SK-N-SH (cell line): Measurements from ENCODE around the gene ME3. TPM values are rescaled to one million over a fixed set of nuclear protein-coding genes. Genes with fewer than 3 reads are reported as not detected.

Source experiments
- CTCF ChIA-PET: fragments of 300-600, 350-600 bp; formaldehyde crosslinking; extraction: SDS; loops from one replicate; lab custom pipeline; 2021; lab: Yijun Ruan, JAX
- POLR2A ChIA-PET: fragments of 350-600 bp; sonication (Branson Sonifier 250); formaldehyde crosslinking; extraction: SDS; loops from one replicate; lab custom pipeline; 2020; ENCODE audit warnings: antibody characterized with exemption, inconsistent platforms; lab: Yijun Ruan, JAX
- DNase-seq: peaks from one replicate; pipeline ENCODE4 v3.0.0; 2012
- H2AFZ ChIP-seq: fragments of 200-600 bp; sonication (generic); 2 replicates; pipeline ENCODE4 v1.8.1; 2016; ENCODE audit warnings: antibody characterized with exemption, mild to moderate bottlenecking, low read depth
- H3F3A ChIP-seq: fragments of 200-600 bp; sonication (generic); replicated peaks from 2 replicates; pipeline ENCODE3; 2016; ENCODE audit warnings: antibody characterized with exemption, mild to moderate bottlenecking; ENCODE audit not compliant: insufficient read depth
- H3K27ac ChIP-seq, 2 experiments: fragments of 200-500 bp in 1 of 2; fragments of 200-600 bp in 1 of 2; sonication (Bioruptor generic) in 1 of 2; sonication (generic), shearing (Covaris generic) in 1 of 2; 2 replicates each; pipeline versions ENCODE4 v1.5.1 to v1.6.1; 2014 to 2016; ENCODE audit warnings: low read depth in 2 of 2, inconsistent platforms in 1 of 2, low read length in 1 of 2, mild to moderate bottlenecking in 1 of 2, mixed read lengths in 1 of 2
- H3K27me3 ChIP-seq: fragments of 200-600 bp; sonication (generic), shearing (Covaris generic); 2 replicates; pipeline ENCODE4 v1.6.1; 2016; ENCODE audit warnings: mixed run types; ENCODE audit not compliant: insufficient read depth
- H3K36me3 ChIP-seq, 2 experiments: fragments of 200-500 bp in 1 of 2; fragments of 200-600 bp in 1 of 2; sonication (Bioruptor generic) in 1 of 2; sonication (generic) in 1 of 2; replicated peaks in 1 of 2; 2 replicates each; pipeline versions ENCODE3 to v1.5.1; 2014 to 2016; ENCODE audit warnings: low read length in 1 of 2, mild to moderate bottlenecking in 1 of 2; ENCODE audit not compliant: insufficient read depth in 2 of 2, control insufficient read depth in 1 of 2
- H3K4me1 ChIP-seq, 2 experiments: fragments of 200-500 bp in 1 of 2; fragments of 200-600 bp in 1 of 2; sonication (Bioruptor generic) in 1 of 2; sonication (generic), shearing (Covaris generic) in 1 of 2; 2 replicates each; pipeline versions ENCODE4 v1.5.1 to v1.6.1; 2014 to 2016; ENCODE audit warnings: low read depth in 1 of 2, low read length in 1 of 2, mixed run types in 1 of 2; ENCODE audit not compliant: insufficient read depth in 2 of 2, control insufficient read depth in 1 of 2
- H3K4me2 ChIP-seq: fragments of 200-600 bp; sonication (generic), shearing (Covaris generic); 2 replicates; pipeline ENCODE4 v1.6.1; 2017; ENCODE audit warnings: mixed run types
- H3K4me3 ChIP-seq, 2 experiments: fragments of 200-500 bp in 1 of 2; fragments of 200-600 bp in 1 of 2; sonication (Bioruptor generic) in 1 of 2; sonication (generic), shearing (Covaris generic) in 1 of 2; 2 replicates each; pipeline versions ENCODE4 v1.5.1 to v1.8.1; 2014 to 2016; ENCODE audit warnings: low read depth in 2 of 2, inconsistent platforms in 1 of 2, low read length in 1 of 2, mild to moderate bottlenecking in 1 of 2, mixed read lengths in 1 of 2, moderate library complexity in 1 of 2
- H3K79me2 ChIP-seq: fragments of 200-600 bp; sonication (generic); 2 replicates; pipeline ENCODE4 v1.8.1; 2017; ENCODE audit warnings: mild to moderate bottlenecking; ENCODE audit not compliant: insufficient read depth
- H3K9ac ChIP-seq: fragments of 200-600 bp; sonication (generic); 2 replicates; pipeline ENCODE4 v1.6.1; 2017; ENCODE audit warnings: mixed run types
- H3K9me2 ChIP-seq: fragments of 200-600 bp; sonication (generic); 2 replicates; pipeline ENCODE4 v1.6.1; 2017; ENCODE audit warnings: mixed run types
- H3K9me3 ChIP-seq: fragments of 200-600 bp; sonication (generic); 2 replicates; pipeline ENCODE4 v1.6.1; 2017; ENCODE audit warnings: mixed run types, mild to moderate bottlenecking, moderate library complexity
- H4K20me1 ChIP-seq: fragments of 200-600 bp; sonication (generic); 2 replicates; pipeline ENCODE4 v1.6.1; 2017; ENCODE audit warnings: mild to moderate bottlenecking, mixed run types; ENCODE audit not compliant: insufficient read depth
- CHD2 ChIP-seq: fragments of 150-350 bp; IDR thresholded peaks from 2 replicates; pipeline ENCODE4 v1.6.1; 2018; ENCODE audit warnings: low read length; ENCODE audit not compliant: partially characterized antibody
- EP300 ChIP-seq, 2 experiments: IDR thresholded peaks; 2 replicates each; pipeline versions ENCODE4 v1.4.0 to v1.6.1; 2012; ENCODE audit warnings: borderline replicate concordance in 1 of 2, low read depth in 1 of 2, low read length in 1 of 2
- EZH2phosphoT487 ChIP-seq: fragments of 200-600 bp; sonication (generic); IDR thresholded peaks from 2 replicates; pipeline ENCODE4 v1.6.1; 2017; ENCODE audit warnings: low read depth, mixed run types, mild to moderate bottlenecking, antibody characterized with exemption, moderate library complexity, borderline replicate concordance
- FOXJ3 ChIP-seq: sonication (generic); formaldehyde crosslinking; IDR thresholded peaks from 2 replicates; pipeline ENCODE4 v1.5.1; 2020; ENCODE audit warnings: mild to moderate bottlenecking, missing genetic modification reagents
- FOXM1 ChIP-seq: IDR thresholded peaks from 2 replicates; pipeline ENCODE4 v1.4.0; 2012; ENCODE audit warnings: low read depth, mild to moderate bottlenecking
- MEF2A ChIP-seq: IDR thresholded peaks from 2 replicates; pipeline ENCODE4 v1.4.0; 2012; ENCODE audit warnings: low read depth, borderline replicate concordance
- MXI1 ChIP-seq: IDR thresholded peaks from 2 replicates; pipeline ENCODE4 v1.6.1; 2012; ENCODE audit warnings: mild to moderate bottlenecking, low read depth, low read length, improper control_type of control experiment
- NRF1 ChIP-seq: IDR thresholded peaks from 2 replicates; pipeline ENCODE4 v1.6.1; 2012; ENCODE audit warnings: low read depth, mild to moderate bottlenecking, low read length
- POLR2AphosphoS5 ChIP-seq: IDR thresholded peaks from 2 replicates; pipeline ENCODE4 v1.6.1; 2012; ENCODE audit warnings: low read depth, low read length
- SIN3A ChIP-seq: IDR thresholded peaks from 2 replicates; pipeline ENCODE4 v1.6.1; 2012; ENCODE audit warnings: low read depth, mild to moderate bottlenecking, low read length, moderate library complexity, borderline replicate concordance
- TAF1 ChIP-seq: IDR thresholded peaks from 2 replicates; pipeline ENCODE4 v1.6.1; 2012; ENCODE audit warnings: low read depth, mild to moderate bottlenecking, low read length, moderate library complexity, borderline replicate concordance
- TCF12 ChIP-seq: IDR thresholded peaks from 2 replicates; pipeline ENCODE4 v1.4.0; 2012
- USF1 ChIP-seq: IDR thresholded peaks from 2 replicates; pipeline ENCODE4 v1.4.0; 2012; ENCODE audit warnings: low read depth, borderline replicate concordance
- USF2 ChIP-seq: fragments of 150-350 bp; IDR thresholded peaks from 2 replicates; pipeline ENCODE4 v1.6.1; 2017; ENCODE audit warnings: antibody characterized with exemption, low read length, low read depth, borderline replicate concordance
- YY1 ChIP-seq: IDR thresholded peaks from 2 replicates; pipeline ENCODE4 v1.4.0; 2012; ENCODE audit warnings: low read depth, mild to moderate bottlenecking
- ZBTB33 ChIP-seq: IDR thresholded peaks from 2 replicates; pipeline ENCODE4 v1.4.0; 2012; ENCODE audit warnings: low read depth, borderline replicate concordance
- polyA plus RNA-seq, 3 experiments: library from polyadenylated mRNA; depleted of rRNA; stranded (reverse); fragments of >200 nt; gene quantifications; 2 replicates each; pipeline ENCODE4 v1.2.3, GENCODE V29; 2012

Gene ME3
- polyA plus RNA-seq, 1 of the 3 experiments (the other 2 are of a cell fraction) = 22.0 TPM

DNA sequence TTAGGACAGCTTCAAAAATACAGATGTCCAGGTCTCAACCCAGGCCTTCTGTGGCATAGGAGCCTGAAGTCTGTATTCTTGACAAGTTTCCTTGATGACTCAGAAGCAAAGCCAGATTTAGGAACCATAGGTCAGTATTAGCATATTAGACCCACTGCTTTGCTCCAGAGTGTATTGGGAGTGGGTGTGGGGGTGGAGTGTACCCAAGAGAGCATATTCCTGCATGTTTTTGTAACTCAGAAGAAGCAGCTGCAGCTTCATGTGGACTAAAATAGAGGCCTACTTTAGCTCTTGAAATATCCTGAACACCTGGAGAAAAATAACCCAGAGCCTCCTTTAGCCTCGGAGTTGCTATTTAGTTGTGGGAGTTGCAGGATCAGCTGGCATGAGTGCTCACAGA lies 191.0 kb downstream of the ME3 start (continued):
- TF ChIP-seq EZH2phosphoT487 = no peak
- no peak for TF ChIP-seq YY1
- TF ChIP-seq MXI1 = no peak

DNA sequence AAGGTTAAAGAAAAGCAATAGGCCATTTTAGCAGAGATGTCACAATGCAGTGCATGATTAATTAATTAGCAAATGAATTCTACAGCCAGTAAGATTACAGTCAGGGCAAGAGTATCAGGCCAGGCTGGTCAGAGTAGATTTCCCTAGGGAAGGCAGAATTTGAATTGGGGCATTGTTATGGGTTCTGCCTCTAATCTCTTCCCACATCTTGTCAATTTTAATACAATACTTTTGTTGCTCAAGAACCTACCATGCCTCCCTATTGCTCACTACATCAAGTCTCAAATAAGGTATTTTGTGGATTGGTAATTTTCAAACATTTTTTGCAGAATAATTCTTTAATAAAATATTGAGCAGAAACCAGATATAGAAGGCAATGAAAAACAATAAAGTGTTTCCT lies 194.1 kb downstream of the ME3 start:
- Histone ChIP-seq H3K27ac (peak overlapping the region in 1 of 2 experiments; percentile 19; a peak in 2 of 4 replicates), H3K4me1 (no peaks in the 10 kb centered on the region; a peak in 2 of 4 replicates), H3K9me3 (no peaks in the 10 kb centered on the region), H3K79me2 (no peaks in the 10 kb centered on the region), H4K20me1 (no peaks in the 10 kb centered on the region), H3K9ac (no peak overlapping the region), H3K9me2 (no peaks in the 10 kb centered on the region), H3K4me3 (no peak overlapping the region), H3K4me2 (no peak overlapping the region), H3K27me3 (no peaks in the 10 kb centered on the region), H3F3A (peaks cover 14% of the 10 kb centered on the region), H3K36me3 (peaks cover 0 to 8% of the 10 kb centered on the region in 2 experiments), H2AFZ (no peak overlapping the region)
- no peak for DNase-seq
- TF ChIP-seq FOXM1 = no peak
- no peak for TF ChIP-seq TAF1
- no peak for TF ChIP-seq EP300 (IDR thresholded peaks at IDR 0.05; ENCODE audit: borderline replicate concordance in 1 of 2, low read depth in 1 of 2, low read length in 1 of 2)
- TF ChIP-seq CHD2 = no peak
- no peak for TF ChIP-seq MXI1
- TF ChIP-seq USF1 = no peak
- no peak for TF ChIP-seq SIN3A
- no peak for TF ChIP-seq FOXJ3 (CRISPR knock-in tag)
- TF ChIP-seq NRF1 = no peak
- no peak for TF ChIP-seq ZBTB33
- TF ChIP-seq TCF12 = no peak
- no peak for TF ChIP-seq POLR2AphosphoS5
- TF ChIP-seq MEF2A = no peak
- TF ChIP-seq USF2 = no peak
- ChIA-PET CTCF (interaction anchor here (1.7 kb wide), 1 partner anchor 130 kb away, joined by 3 read pairs; no protein-coding TSS in a partner anchor), POLR2A (no interaction called here)
